Karpas-422 (cell line): ENCODE data around the gene TSGA10. TPM values are rescaled to one million over a fixed set of nuclear protein-coding genes. Genes with fewer than 3 reads are reported as not detected.

Experiments used
- DNase-seq: peaks from one replicate; pipeline ENCODE4 v3.0.0-alpha.2; 2015
- H2AFZ ChIP-seq: fragments of 200-600 bp; sonication (generic); 2 replicates; pipeline ENCODE4 v1.6.1; 2014; ENCODE audit warnings: antibody characterized with exemption, low read length, mixed read lengths
- H3K27ac ChIP-seq: fragments of 200-600 bp; sonication (generic); 2 replicates; pipeline ENCODE4 v1.5.1; 2014; ENCODE audit warnings: mild to moderate bottlenecking, low read length, moderate library complexity
- H3K27me3 ChIP-seq: fragments of 200-600 bp; sonication (generic); 2 replicates; pipeline ENCODE4 v1.6.1; 2014; ENCODE audit warnings: low read length, mixed read lengths
- H3K36me3 ChIP-seq: fragments of 200-600 bp; sonication (generic); 2 replicates; pipeline ENCODE4 v1.6.1; 2014; ENCODE audit warnings: low read length, mixed read lengths; ENCODE audit not compliant: insufficient read depth
- H3K4me1 ChIP-seq: fragments of 200-600 bp; sonication (generic); 2 replicates; pipeline ENCODE4 v1.6.1; 2014; ENCODE audit warnings: mild to moderate bottlenecking, low read length, mixed read lengths
- H3K4me2 ChIP-seq: fragments of 200-600 bp; sonication (generic); 2 replicates; pipeline ENCODE4 v1.6.1; 2014; ENCODE audit warnings: low read length, low read depth, mild to moderate bottlenecking; ENCODE audit not compliant: poor library complexity, severe bottlenecking
- H3K4me3 ChIP-seq: fragments of 200-600 bp; sonication (generic); 2 replicates; pipeline ENCODE4 v1.5.1; 2014; ENCODE audit warnings: mild to moderate bottlenecking, antibody characterized with exemption, low read length, mixed read lengths
- H3K79me2 ChIP-seq: fragments of 200-600 bp; sonication (generic); 2 replicates; pipeline ENCODE4 v1.6.1; 2014; ENCODE audit warnings: mild to moderate bottlenecking, low read length, mixed read lengths
- H3K9ac ChIP-seq: fragments of 200-600 bp; sonication (generic); 2 replicates; pipeline ENCODE4 v1.6.0; 2014; ENCODE audit warnings: low read length
- H3K9me2 ChIP-seq: fragments of 200-600 bp; sonication (generic), shearing (Covaris generic); replicated peaks from 2 replicates; pipeline ENCODE4 v1.6.0; 2014; ENCODE audit warnings: mild to moderate bottlenecking, low read length, moderate library complexity; ENCODE audit not compliant: insufficient read depth
- H3K9me3 ChIP-seq: fragments of 300-700, 200-600 bp; sonication (generic); 2 replicates; pipeline ENCODE4 v1.6.1; 2014; ENCODE audit warnings: low read length, mixed read lengths
- H4K20me1 ChIP-seq: fragments of 200-600 bp; sonication (generic); 2 replicates; pipeline ENCODE4 v1.6.1; 2014; ENCODE audit warnings: mild to moderate bottlenecking, antibody characterized with exemption, low read length, low read depth; ENCODE audit not compliant: insufficient read depth
- total RNA-seq: library from RNA; depleted of rRNA; stranded (reverse); fragments of >200 nt; shearing (Covaris generic); gene quantifications from 2 replicates; pipeline ENCODE4 v1.2.3, GENCODE V29; 2014; ENCODE audit warnings: low replicate concordance

The TSGA10 gene
- total RNA-seq, 1 experiment from 2014 or later: 9.9 TPM

DNA sequence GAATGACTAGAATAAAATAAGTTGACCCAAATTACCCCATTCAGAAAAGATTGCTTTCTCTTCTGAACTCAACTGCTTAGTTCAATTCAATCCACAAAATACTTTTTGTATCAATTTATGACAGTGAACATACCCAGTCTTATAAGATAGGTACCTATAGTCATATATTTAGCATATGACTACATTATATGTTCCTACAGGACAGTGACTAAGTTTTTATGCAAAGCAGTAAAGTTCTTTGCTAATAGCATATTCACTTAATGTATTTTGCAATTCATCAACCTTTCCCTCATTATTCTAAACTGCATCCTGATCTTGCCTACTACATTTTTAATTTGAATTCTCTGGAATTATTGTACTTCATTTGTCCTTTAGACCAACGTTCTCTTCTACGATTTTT lies 43.5 kb downstream of the TSGA10 start:
- peaks cover 34% of the 10 kb centered on the region for H3K4me1 ChIP-seq

GRCh38 chr2:99106913-99107312 lies 47.8 kb downstream of the TSGA10 start:
- H3K4me1 ChIP-seq: peaks cover 38% of the 10 kb centered on the region
- H3K9me3 ChIP-seq: no peaks in the 10 kb centered on the region
- no peaks in the 10 kb centered on the region for H3K36me3 ChIP-seq
- H3K27ac ChIP-seq: peak overlapping the region; percentile 77
- H2AFZ ChIP-seq: peak overlapping the region; percentile 81
- no peaks in the 10 kb centered on the region for H3K9me2 ChIP-seq
- H3K27me3 ChIP-seq: no peaks in the 10 kb centered on the region
- no peaks in the 10 kb centered on the region for H3K79me2 ChIP-seq
- H3K4me2 ChIP-seq: peak overlapping the region; percentile 46
- no peaks in the 10 kb centered on the region for H4K20me1 ChIP-seq
- DNase-seq: peak; percentile 76
- peak overlapping the region; percentile 1; the same call in 1 of the 2 replicates for H3K4me3 ChIP-seq
- peak overlapping the region; percentile 4; the same call in 1 of the 2 replicates for H3K9ac ChIP-seq

More for the DNA sequence above, 43.5 kb downstream of the TSGA10 start:
- Histone ChIP-seq H3K4me3 (no peak overlapping the region), H3K9me2 (no peaks in the 10 kb centered on the region), H3K27me3 (no peaks in the 10 kb centered on the region), H3K9ac (no peak overlapping the region), H3K4me2 (no peak overlapping the region), H3K36me3 (no peaks in the 10 kb centered on the region), H3K27ac (no peak overlapping the region), H4K20me1 (no peaks in the 10 kb centered on the region), H3K9me3 (no peaks in the 10 kb centered on the region), H2AFZ (no peak overlapping the region), H3K79me2 (no peaks in the 10 kb centered on the region)
- no peak for DNase-seq

DNA sequence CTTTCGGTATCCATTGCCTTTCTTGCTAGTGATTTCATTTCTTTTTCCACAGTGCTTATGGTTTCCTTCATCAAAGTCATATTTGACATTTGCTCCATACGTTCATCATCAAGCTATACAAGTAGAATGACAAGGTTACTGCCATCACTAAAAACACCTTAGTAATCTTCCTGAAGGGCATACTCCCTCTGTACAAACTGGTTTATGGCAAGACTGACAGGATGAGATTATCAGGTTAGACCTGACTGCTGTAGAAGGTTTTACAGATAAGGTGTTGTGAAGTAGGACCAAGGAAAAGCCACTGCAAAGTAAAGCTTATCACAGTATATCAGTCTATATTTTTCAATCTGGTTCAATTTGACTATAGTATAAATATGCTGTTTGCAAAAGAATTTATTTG lies 50.7 kb downstream of the TSGA10 start:
- no peak overlapping the region for H3K4me3 ChIP-seq
- H3K4me1 ChIP-seq: peaks cover 32% of the 10 kb centered on the region
- H3K4me2 ChIP-seq: no peak overlapping the region
- no peak for DNase-seq
- H4K20me1 ChIP-seq: no peaks in the 10 kb centered on the region
- H3K9ac ChIP-seq: no peak overlapping the region
- no peaks in the 10 kb centered on the region for H3K9me2 ChIP-seq
- no peaks in the 10 kb centered on the region for H3K36me3 ChIP-seq
- H3K27ac ChIP-seq: no peak overlapping the region
- H2AFZ ChIP-seq: no peak overlapping the region
- no peaks in the 10 kb centered on the region for H3K79me2 ChIP-seq
- no peaks in the 10 kb centered on the region for H3K9me3 ChIP-seq
- H3K27me3 ChIP-seq: no peaks in the 10 kb centered on the region

- Histone ChIP-seq H4K20me1 (no peaks in the 10 kb centered on the region), H3K9me3 (no peaks in the 10 kb centered on the region), H3K4me1 (peaks cover 19% of the 10 kb centered on the region), H3K27me3 (no peaks in the 10 kb centered on the region), H2AFZ (no peak overlapping the region), H3K9ac (no peak overlapping the region), H3K27ac (no peak overlapping the region), H3K79me2 (no peaks in the 10 kb centered on the region), H3K9me2 (no peaks in the 10 kb centered on the region), H3K4me2 (no peak overlapping the region), H3K36me3 (no peaks in the 10 kb centered on the region), H3K4me3 (no peak overlapping the region)
- DNase-seq: no peak
Observed at GRCh38 chr2:99101697-99102096, 53.0 kb downstream of the TSGA10 start.

DNA sequence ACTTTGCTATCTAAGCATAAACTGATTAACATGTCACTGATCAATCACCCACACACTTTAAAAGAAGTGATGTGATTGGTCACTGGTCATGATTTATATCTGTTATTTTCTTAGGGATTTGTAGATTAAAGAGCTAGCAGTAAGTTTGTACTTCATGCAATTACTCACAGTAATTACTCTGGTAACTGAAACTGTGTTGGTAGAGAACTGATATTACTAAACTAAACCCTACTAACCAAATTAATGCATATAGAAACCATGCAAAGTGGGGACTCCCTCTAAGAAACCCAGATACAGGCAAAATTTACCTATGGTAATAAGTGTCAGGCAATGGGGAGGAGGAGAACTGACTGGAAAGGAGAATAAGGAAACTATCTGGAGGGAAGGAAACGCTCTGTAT lies 58.0 kb downstream of the TSGA10 start:
- H3K79me2 ChIP-seq: no peaks in the 10 kb centered on the region
- peaks cover 5% of the 10 kb centered on the region; the same call in 1 of the 2 replicates for H3K4me1 ChIP-seq
- no peak for DNase-seq
- H3K9ac ChIP-seq: no peak overlapping the region
- no peak overlapping the region for H2AFZ ChIP-seq
- H3K4me3 ChIP-seq: no peak overlapping the region
- H3K27ac ChIP-seq: no peak overlapping the region
- no peaks in the 10 kb centered on the region for H4K20me1 ChIP-seq
- H3K27me3 ChIP-seq: no peaks in the 10 kb centered on the region
- no peaks in the 10 kb centered on the region for H3K9me3 ChIP-seq
- no peaks in the 10 kb centered on the region for H3K36me3 ChIP-seq
- H3K9me2 ChIP-seq: no peaks in the 10 kb centered on the region
- no peak overlapping the region for H3K4me2 ChIP-seq

GRCh38 chr2:99088017-99088416 lies 66.7 kb downstream of the TSGA10 start:
- H3K4me2 ChIP-seq: no peak overlapping the region
- H3K4me1 ChIP-seq: peaks cover 4% of the 10 kb centered on the region
- no peaks in the 10 kb centered on the region for H4K20me1 ChIP-seq
- no peak overlapping the region for H3K27ac ChIP-seq
- no peaks in the 10 kb centered on the region for H3K9me2 ChIP-seq
- H3K27me3 ChIP-seq: no peaks in the 10 kb centered on the region
- H3K4me3 ChIP-seq: no peak overlapping the region
- no peak overlapping the region for H2AFZ ChIP-seq
- H3K9ac ChIP-seq: no peak overlapping the region
- no peaks in the 10 kb centered on the region for H3K79me2 ChIP-seq
- no peaks in the 10 kb centered on the region for H3K36me3 ChIP-seq
- no peak for DNase-seq
- no peaks in the 10 kb centered on the region for H3K9me3 ChIP-seq

GRCh38 chr2:99086385-99086784 lies 68.4 kb downstream of the TSGA10 start:
- H3K4me3 ChIP-seq: no peak overlapping the region
- H2AFZ ChIP-seq: no peak overlapping the region
- no peaks in the 10 kb centered on the region for H3K36me3 ChIP-seq
- no peaks in the 10 kb centered on the region for H3K9me3 ChIP-seq
- H3K27ac ChIP-seq: no peak overlapping the region
- H3K4me1 ChIP-seq: peaks cover 4% of the 10 kb centered on the region
- no peak overlapping the region for H3K4me2 ChIP-seq
- no peaks in the 10 kb centered on the region for H3K27me3 ChIP-seq
- no peak overlapping the region for H3K9ac ChIP-seq
- DNase-seq: no peak
- no peaks in the 10 kb centered on the region for H3K9me2 ChIP-seq
- no peaks in the 10 kb centered on the region for H4K20me1 ChIP-seq
- no peaks in the 10 kb centered on the region for H3K79me2 ChIP-seq

DNA sequence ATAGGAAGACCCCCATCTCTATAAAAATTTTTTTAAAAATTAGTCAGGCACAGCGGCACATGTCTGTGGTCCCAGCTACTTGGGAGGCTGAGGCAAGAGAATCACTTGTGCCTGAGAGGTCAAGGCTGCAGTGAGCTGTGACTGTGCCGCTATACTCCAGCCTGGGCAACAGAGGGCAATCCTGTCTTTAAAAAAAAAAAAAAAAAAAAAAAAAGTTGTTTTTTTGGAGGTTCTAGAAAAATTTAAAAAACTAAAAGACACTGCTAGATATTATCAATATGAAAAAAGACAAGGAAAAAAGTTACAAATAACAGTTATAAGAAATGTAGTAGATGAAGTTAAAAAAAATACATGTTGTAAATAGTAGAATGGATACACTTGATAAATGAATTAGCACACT lies 69.3 kb downstream of the TSGA10 start:
- H3K4me2 ChIP-seq: no peak overlapping the region
- no peaks in the 10 kb centered on the region for H3K36me3 ChIP-seq
- no peak overlapping the region for H3K9ac ChIP-seq
- no peaks in the 10 kb centered on the region for H4K20me1 ChIP-seq
- H3K27me3 ChIP-seq: no peaks in the 10 kb centered on the region
- H3K9me2 ChIP-seq: no peaks in the 10 kb centered on the region
- H2AFZ ChIP-seq: no peak overlapping the region
- H3K9me3 ChIP-seq: no peaks in the 10 kb centered on the region
- peak; percentile 70 for DNase-seq
- no peak overlapping the region for H3K27ac ChIP-seq
- no peaks in the 10 kb centered on the region for H3K79me2 ChIP-seq
- peaks cover 4% of the 10 kb centered on the region for H3K4me1 ChIP-seq
- no peak overlapping the region for H3K4me3 ChIP-seq

- Histone ChIP-seq H3K9me2 (no peaks in the 10 kb centered on the region), H3K9ac (no peak overlapping the region), H2AFZ (peak overlapping the region; percentile 40; the same call in 1 of the 2 replicates), H3K4me2 (no peak overlapping the region), H4K20me1 (no peaks in the 10 kb centered on the region), H3K4me1 (peaks cover 4% of the 10 kb centered on the region), H3K27me3 (no peaks in the 10 kb centered on the region), H3K36me3 (no peaks in the 10 kb centered on the region), H3K4me3 (no peak overlapping the region), H3K27ac (no peak overlapping the region), H3K79me2 (no peaks in the 10 kb centered on the region), H3K9me3 (no peaks in the 10 kb centered on the region)
- peak; percentile 46 for DNase-seq
Observed at GRCh38 chr2:99084256-99084655, 70.5 kb downstream of the TSGA10 start.
